T-cell (primary cell): ENCODE data around the gene MYLIP. TPM values are rescaled to one million over a fixed set of nuclear protein-coding genes. Genes with fewer than 3 reads are reported as not detected.

Source experiments
- ATAC-seq, 4 experiments: fragments of 200-7000 bp in 3 of 4; fragments of 150-1000 bp in 1 of 4; cut with Tn5 transposase; replicated peaks in 1 of 4; 1 replicate in 3 of 4; 2 replicates in 1 of 4; pipeline ENCODE4 v1.10.0; 2021; ENCODE audit warnings: moderate library complexity in 3 of 4, mild to moderate bottlenecking in 2 of 4, moderate number of reproducible peaks in 1 of 4
- CTCF ChIA-PET, 2 donors: fragments of 300-600 bp; sonication (Branson Sonifier 250); formaldehyde crosslinking; loops; one replicate each; lab custom pipeline; 2022; ENCODE audit warnings: antibody characterized with exemption in 2 of 2; lab: Charles Lee
- POLR2A ChIA-PET, 2 donors: fragments of 300-600 bp; sonication (Branson Sonifier 250); formaldehyde crosslinking; loops; one replicate each; lab custom pipeline; 2022; ENCODE audit warnings: antibody characterized with exemption in 2 of 2; lab: Charles Lee
- DNase-seq, 35 experiments: peaks; one replicate each; pipeline versions ENCODE4 v3.0.0 to v3.0.0-alpha.2; 2013 to 2023
- H3K27ac ChIP-seq: one replicate; pipeline ENCODE4 v1.5.1; 2013; ENCODE audit warnings: low read length
- H3K27me3 ChIP-seq, 2 experiments: replicated peaks in 1 of 2; 1 replicate in 1 of 2; 2 replicates in 1 of 2; pipeline versions ENCODE4 v1.6.1 to v1.7.0; 2013; ENCODE audit warnings: low read length in 1 of 2, mixed read lengths in 1 of 2; ENCODE audit not compliant: control insufficient read depth in 2 of 2, insufficient read depth in 2 of 2; ENCODE audit errors: extremely low read depth in 1 of 2
- H3K36me3 ChIP-seq, 2 donors: 1 replicate in 1 of 2; 2 replicates in 1 of 2; pipeline versions ENCODE4 v1.6.1 to v1.7.0; 2013; ENCODE audit warnings: low read length in 1 of 2; ENCODE audit not compliant: control insufficient read depth in 2 of 2, insufficient read depth in 1 of 2; ENCODE audit errors: extremely low read depth in 1 of 2
- H3K4me1 ChIP-seq, 2 experiments: 1 replicate in 1 of 2; 2 replicates in 1 of 2; pipeline versions ENCODE4 v1.6.1 to v1.7.0; 2013; ENCODE audit warnings: low read length in 2 of 2, mixed read lengths in 1 of 2; ENCODE audit not compliant: insufficient read depth in 2 of 2, control insufficient read depth in 1 of 2; ENCODE audit errors: extremely low read depth in 1 of 2
- H3K4me3 ChIP-seq, 2 donors: 1 replicate in 1 of 2; 2 replicates in 1 of 2; pipeline versions ENCODE4 v1.5.1 to v1.7.0; 2013; ENCODE audit warnings: mild to moderate bottlenecking in 2 of 2, low read length in 1 of 2, moderate library complexity in 1 of 2; ENCODE audit not compliant: control insufficient read depth in 1 of 2; ENCODE audit errors: extremely low read depth in 1 of 2
- H3K9me3 ChIP-seq: 2 replicates; pipeline ENCODE4 v1.7.0; 2013
- H3K27ac Mint-ChIP-seq, 2 donors: one replicate each; pipeline ENCODE4 v1.8.0; 2020 to 2021; ENCODE audit warnings: mild to moderate bottlenecking in 2 of 2, mixed read lengths in 2 of 2
- H3K27me3 Mint-ChIP-seq, 2 donors: one replicate each; pipeline ENCODE4 v1.8.0; 2021 to 2022; ENCODE audit warnings: mixed read lengths in 2 of 2
- H3K36me3 Mint-ChIP-seq: one replicate; pipeline ENCODE4 v1.8.0; 2021; ENCODE audit warnings: mixed read lengths
- H3K4me1 Mint-ChIP-seq, 3 donors: one replicate each; pipeline ENCODE4 v1.8.0; 2020 to 2022; ENCODE audit warnings: mixed read lengths in 3 of 3, mild to moderate bottlenecking in 1 of 3
- H3K4me3 Mint-ChIP-seq, 3 donors: one replicate each; pipeline ENCODE4 v1.8.0; 2020 to 2022; ENCODE audit warnings: mild to moderate bottlenecking in 3 of 3, mixed read lengths in 3 of 3, moderate library complexity in 3 of 3
- H3K9me3 Mint-ChIP-seq, 3 donors: one replicate each; pipeline ENCODE4 v1.8.0; 2020 to 2022; ENCODE audit warnings: mixed read lengths in 3 of 3
- WGBS: methylation state at CpG from one replicate; pipeline ENCODE4 v1.1.5; 2013; ENCODE audit warnings: missing lambda C conversion rate; ENCODE audit not compliant: insufficient coverage; 5-methylcytosine and 5-hydroxymethylcytosine counted together
- total RNA-seq, 35 experiments: library from RNA in 6 of 35; stranded (reverse) in 6 of 35; fragments of 120-200 nt in 1 of 35; gene quantifications; one replicate each; pipeline versions ENCODE4 v1.2.1 to v1.2.4 and lab custom pipeline; 2013 to 2026

The MYLIP gene
- total RNA-seq, 5 donors from 2014 or later (not counting 1 experiment from before 2014, with no cell fraction given), result 18.4 to 210 (median 19.9) TPM

DNA sequence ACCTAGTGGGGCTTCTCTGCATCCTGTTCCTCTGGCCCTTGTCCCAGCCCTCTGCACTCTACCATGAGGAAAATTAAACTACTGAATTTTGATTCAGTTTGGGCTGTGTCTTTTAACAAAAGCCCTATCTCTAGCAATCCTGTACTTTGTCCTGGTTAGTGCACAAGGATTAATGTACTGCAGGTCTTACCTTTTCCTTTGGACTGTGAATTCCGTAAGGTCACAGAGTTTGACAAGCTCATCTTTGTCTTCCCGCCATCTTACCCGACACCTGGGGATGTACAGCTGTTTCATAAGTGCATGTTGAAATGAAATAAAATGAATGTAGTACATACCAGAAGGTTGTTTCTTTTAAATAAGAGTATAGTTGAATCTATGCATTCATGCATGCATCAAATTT, 41.5 kb upstream of the MYLIP start:
- ChIA-PET CTCF (no interaction called here), POLR2A (no interaction called here)

GRCh38 chr6:16088409-16088808, 40.5 kb upstream of the MYLIP start:
- DNase-seq, result no peak
- no peak overlapping the region for H3K27ac ChIP-seq
- H3K9me3 Mint-ChIP-seq, result no peaks in the 10 kb centered on the region
- no peaks in the 10 kb centered on the region for H3K4me1 ChIP-seq
- ChIA-PET CTCF (no interaction called here), POLR2A (no interaction called here)
- H3K4me3 Mint-ChIP-seq, result no peak overlapping the region
- H3K4me3 ChIP-seq, result no peak overlapping the region
- H3K4me1 Mint-ChIP-seq, result no peaks in the 10 kb centered on the region
- H3K27me3 ChIP-seq, result peaks cover 0 to 3% of the 10 kb centered on the region in 2 experiments
- peaks cover 4 to 7% of the 10 kb centered on the region in 2 donors for H3K27me3 Mint-ChIP-seq
- H3K27ac Mint-ChIP-seq, result no peak overlapping the region
- no peak for ATAC-seq
- H3K36me3 Mint-ChIP-seq, result peaks cover 4% of the 10 kb centered on the region
- 100% methylated on average over 1 of the region's 3 CpGs for WGBS
- H3K36me3 ChIP-seq, result no peaks in the 10 kb centered on the region
- no peaks in the 10 kb centered on the region for H3K9me3 ChIP-seq

More for the DNA sequence above, 41.5 kb upstream of the MYLIP start:
- Histone ChIP-seq H3K36me3 (no peaks in the 10 kb centered on the region), H3K27ac (no peak overlapping the region), H3K9me3 (no peaks in the 10 kb centered on the region), H3K4me3 (no peak overlapping the region), H3K4me1 (no peaks in the 10 kb centered on the region), H3K27me3 (peaks cover 0 to 3% of the 10 kb centered on the region in 2 experiments)
- no peak overlapping the region for H3K27ac Mint-ChIP-seq
- no peak overlapping the region for H3K4me3 Mint-ChIP-seq
- ATAC-seq (no peak), DNase-seq (no peak)
- peaks cover 4 to 7% of the 10 kb centered on the region in 2 donors for H3K27me3 Mint-ChIP-seq
- WGBS, result no CpG with 5 or more reads among the region's 3 CpGs
- no peaks in the 10 kb centered on the region for H3K4me1 Mint-ChIP-seq
- H3K9me3 Mint-ChIP-seq, result no peaks in the 10 kb centered on the region
- H3K36me3 Mint-ChIP-seq, result peaks cover 4% of the 10 kb centered on the region

DNA sequence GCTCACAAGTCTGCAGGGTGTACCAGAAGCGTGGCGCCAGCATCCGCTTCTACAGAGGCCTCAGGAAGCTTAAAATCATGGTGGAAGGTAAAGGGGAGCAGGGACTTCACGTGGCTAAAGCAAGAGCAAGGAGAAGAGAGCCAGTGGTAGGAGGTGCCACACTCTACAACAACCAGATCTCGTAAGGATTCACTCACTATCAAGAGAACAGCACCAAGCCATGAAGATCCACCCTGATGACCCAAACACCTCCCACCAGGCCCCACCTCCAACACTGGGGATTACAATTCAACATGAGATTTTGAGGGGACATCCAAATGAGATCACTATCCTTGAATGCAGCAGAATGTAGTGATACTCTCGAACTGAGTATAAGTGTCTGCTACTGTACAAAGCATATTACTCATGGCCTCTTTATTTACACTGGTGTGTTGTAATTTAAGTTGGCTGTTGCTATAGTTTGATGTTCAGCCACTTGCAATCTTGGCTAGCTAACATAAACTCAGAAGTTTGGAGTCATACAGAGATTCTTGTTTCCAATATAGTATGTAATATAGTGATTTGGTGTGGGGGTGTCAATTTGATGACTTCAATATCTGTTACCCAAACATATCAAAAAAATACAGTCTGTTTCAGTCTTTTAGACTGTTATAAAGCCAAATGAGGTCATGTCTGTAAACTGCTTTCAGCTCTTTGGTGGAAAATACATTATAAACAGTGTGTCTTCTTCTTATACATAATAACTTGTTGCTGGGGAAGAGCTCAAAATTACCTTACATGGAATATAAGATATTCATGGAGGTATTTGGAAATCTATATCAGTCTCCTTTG, 39.4 kb upstream of the MYLIP start:
- Mint-ChIP-seq H3K4me3 (no peak overlapping the region), H3K9me3 (no peaks in the 10 kb centered on the region), H3K36me3 (peaks cover 4% of the 10 kb centered on the region), H3K27me3 (peaks cover 0 to 6% of the 10 kb centered on the region in 2 donors), H3K27ac (no peak overlapping the region), H3K4me1 (no peaks in the 10 kb centered on the region)
- ChIA-PET CTCF (interaction anchor here (0.6 to 1.0 kb wide), 2 partner anchors 47 to 94 kb away, joined by 3 to 4 read pairs; no protein-coding TSS in a partner anchor), POLR2A (interaction anchor here in 1 of 2 donors (0.6 kb wide), 1 partner anchor 17 kb away, joined by 8 read pairs; no protein-coding TSS in a partner anchor)
- ATAC-seq (no peak), DNase-seq (no peak)
- H3K4me1 ChIP-seq, result no peaks in the 10 kb centered on the region
- 80% methylated on average over 1 of the region's 6 CpGs for WGBS
- peaks cover 0 to 3% of the 10 kb centered on the region in 2 experiments for H3K27me3 ChIP-seq
- H3K9me3 ChIP-seq, result no peaks in the 10 kb centered on the region
- no peaks in the 10 kb centered on the region for H3K36me3 ChIP-seq
- H3K27ac ChIP-seq, result no peak overlapping the region
- H3K4me3 ChIP-seq, result no peak overlapping the region

- no peak overlapping the region for H3K4me3 ChIP-seq
- DNase-seq (no peak), ATAC-seq (no peak)
- WGBS, result 70% methylated on average over 1 of the region's 1 CpG
- no peaks in the 10 kb centered on the region for H3K9me3 ChIP-seq
- no peaks in the 10 kb centered on the region for H3K4me1 Mint-ChIP-seq
- POLR2A ChIA-PET, result interaction anchor here in 1 of 2 donors (0.6 kb wide), 1 partner anchor 18 kb away, joined by 8 read pairs; no protein-coding TSS in a partner anchor
- peaks cover 0 to 9% of the 10 kb centered on the region in 2 donors for H3K27me3 Mint-ChIP-seq
- no peaks in the 10 kb centered on the region for H3K4me1 ChIP-seq
- H3K27me3 ChIP-seq, result peaks cover 0 to 3% of the 10 kb centered on the region in 2 experiments
- H3K9me3 Mint-ChIP-seq, result no peaks in the 10 kb centered on the region
- peaks cover 4% of the 10 kb centered on the region for H3K36me3 Mint-ChIP-seq
- no peak overlapping the region for H3K4me3 Mint-ChIP-seq
- no peaks in the 10 kb centered on the region for H3K36me3 ChIP-seq
- no peak overlapping the region for H3K27ac Mint-ChIP-seq
- no peak overlapping the region for H3K27ac ChIP-seq
- CTCF ChIA-PET, result interaction anchor here in 1 of 2 donors (0.6 to 1.0 kb wide), 2 partner anchors 47 to 93 kb away, joined by 3 read pairs; no protein-coding TSS in a partner anchor
Observed at GRCh38 chr6:16090452-16090851, 38.4 kb upstream of the MYLIP start.

- POLR2A ChIA-PET, result no interaction called here
- no peak overlapping the region for H3K4me3 Mint-ChIP-seq
- Histone ChIP-seq H3K4me1 (no peaks in the 10 kb centered on the region), H3K9me3 (no peaks in the 10 kb centered on the region), H3K36me3 (no peaks in the 10 kb centered on the region), H3K4me3 (no peak overlapping the region), H3K27ac (no peak overlapping the region), H3K27me3 (peaks cover 0 to 3% of the 10 kb centered on the region in 2 experiments)
- peaks cover 0 to 9% of the 10 kb centered on the region in 2 donors for H3K27me3 Mint-ChIP-seq
- peaks cover 4% of the 10 kb centered on the region for H3K36me3 Mint-ChIP-seq
- H3K9me3 Mint-ChIP-seq, result no peaks in the 10 kb centered on the region
- DNase-seq (no peak), ATAC-seq (no peak)
- WGBS, result no CpG with 5 or more reads among the region's 1 CpG
- CTCF ChIA-PET, result no interaction called here
- H3K4me1 Mint-ChIP-seq, result no peaks in the 10 kb centered on the region
- H3K27ac Mint-ChIP-seq, result no peak overlapping the region
Observed at GRCh38 chr6:16090920-16091319, 38.0 kb upstream of the MYLIP start.

GRCh38 chr6:16092140-16092539, 36.7 kb upstream of the MYLIP start:
- Histone ChIP-seq H3K4me1 (no peaks in the 10 kb centered on the region), H3K9me3 (no peaks in the 10 kb centered on the region), H3K27me3 (peaks cover 0 to under 1% of the 10 kb centered on the region in 2 experiments), H3K36me3 (no peaks in the 10 kb centered on the region), H3K4me3 (no peak overlapping the region), H3K27ac (no peak overlapping the region)
- Mint-ChIP-seq H3K27me3 (peaks cover 0 to 9% of the 10 kb centered on the region in 2 donors), H3K36me3 (peaks cover 4% of the 10 kb centered on the region), H3K9me3 (no peaks in the 10 kb centered on the region), H3K4me3 (no peak overlapping the region), H3K4me1 (no peaks in the 10 kb centered on the region), H3K27ac (no peak overlapping the region)
- 100% methylated on average over 1 of the region's 4 CpGs for WGBS
- no peak for DNase-seq
- ChIA-PET POLR2A (interaction anchor here in 1 of 2 donors (0.5 kb wide), 1 partner anchor 37 kb away, joined by 3 read pairs; the partner anchor contains the start of gene MYLIP), CTCF (interaction anchor here in 1 of 2 donors (0.6 kb wide), 1 partner anchor 950 kb away, joined by 4 read pairs; no protein-coding TSS in a partner anchor)
- no peak for ATAC-seq
